Measurements from ENCODE around the gene SLC11A2. TPM values are rescaled to one million over a fixed set of nuclear protein-coding genes. Genes with fewer than 3 reads are reported as not detected.
A peak's percentile ranks its signal among the peaks of the same experiment; 100 is the strongest.
"Not testable (repeated sequence)": the region's sequence is repeated elsewhere in the genome, so short reads cannot be mapped to it uniquely, and the experiment has no call there.

Gene SLC11A2
- total RNA-seq, 1 donor from 2014 or later: 42.6 TPM

- Mint-ChIP-seq H3K4me1 (ENCODE audit: unreplicated experiment) (peaks cover 11% of the 10 kb centered on the region), H3K27me3 (ENCODE audit: unreplicated experiment) (no peaks in the 10 kb centered on the region), H3K36me3 (ENCODE audit: unreplicated experiment) (no peaks in the 10 kb centered on the region), H3K9me3 (ENCODE audit: unreplicated experiment) (no peaks in the 10 kb centered on the region), H3K4me3 (ENCODE audit: unreplicated experiment) (no peak overlapping the region), H3K27ac (ENCODE audit: unreplicated experiment) (no peak overlapping the region)
- DNase-seq (ENCODE audit: extremely low spot score, unreplicated experiment): no peak
- TF ChIP-seq, protein P1, sequence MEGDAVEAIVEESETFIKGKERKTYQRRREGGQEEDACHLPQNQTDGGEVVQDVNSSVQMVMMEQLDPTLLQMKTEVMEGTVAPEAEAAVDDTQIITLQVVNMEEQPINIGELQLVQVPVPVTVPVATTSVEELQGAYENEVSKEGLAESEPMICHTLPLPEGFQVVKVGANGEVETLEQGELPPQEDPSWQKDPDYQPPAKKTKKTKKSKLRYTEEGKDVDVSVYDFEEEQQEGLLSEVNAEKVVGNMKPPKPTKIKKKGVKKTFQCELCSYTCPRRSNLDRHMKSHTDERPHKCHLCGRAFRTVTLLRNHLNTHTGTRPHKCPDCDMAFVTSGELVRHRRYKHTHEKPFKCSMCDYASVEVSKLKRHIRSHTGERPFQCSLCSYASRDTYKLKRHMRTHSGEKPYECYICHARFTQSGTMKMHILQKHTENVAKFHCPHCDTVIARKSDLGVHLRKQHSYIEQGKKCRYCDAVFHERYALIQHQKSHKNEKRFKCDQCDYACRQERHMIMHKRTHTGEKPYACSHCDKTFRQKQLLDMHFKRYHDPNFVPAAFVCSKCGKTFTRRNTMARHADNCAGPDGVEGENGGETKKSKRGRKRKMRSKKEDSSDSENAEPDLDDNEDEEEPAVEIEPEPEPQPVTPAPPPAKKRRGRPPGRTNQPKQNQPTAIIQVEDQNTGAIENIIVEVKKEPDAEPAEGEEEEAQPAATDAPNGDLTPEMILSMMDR (IDR thresholded peaks at IDR 0.05): no peak
Observed at GRCh38 chr12:50961708-50962107, 64.5 kb downstream of the SLC11A2 start.

GRCh38 chr12:50960130-50960529, 66.1 kb downstream of the SLC11A2 start:
- H3K4me3 Mint-ChIP-seq (ENCODE audit: unreplicated experiment): no peak overlapping the region
- H3K9me3 Mint-ChIP-seq (ENCODE audit: unreplicated experiment): no peaks in the 10 kb centered on the region
- no peaks in the 10 kb centered on the region for H3K36me3 Mint-ChIP-seq (ENCODE audit: unreplicated experiment)
- DNase-seq (ENCODE audit: extremely low spot score, unreplicated experiment): no peak
- TF ChIP-seq, protein P1 (IDR thresholded peaks at IDR 0.05): no peak
- H3K27me3 Mint-ChIP-seq (ENCODE audit: unreplicated experiment): no peaks in the 10 kb centered on the region
- peaks cover 11% of the 10 kb centered on the region for H3K4me1 Mint-ChIP-seq (ENCODE audit: unreplicated experiment)
- H3K27ac Mint-ChIP-seq (ENCODE audit: unreplicated experiment): peak overlapping the region; percentile 13

DNA sequence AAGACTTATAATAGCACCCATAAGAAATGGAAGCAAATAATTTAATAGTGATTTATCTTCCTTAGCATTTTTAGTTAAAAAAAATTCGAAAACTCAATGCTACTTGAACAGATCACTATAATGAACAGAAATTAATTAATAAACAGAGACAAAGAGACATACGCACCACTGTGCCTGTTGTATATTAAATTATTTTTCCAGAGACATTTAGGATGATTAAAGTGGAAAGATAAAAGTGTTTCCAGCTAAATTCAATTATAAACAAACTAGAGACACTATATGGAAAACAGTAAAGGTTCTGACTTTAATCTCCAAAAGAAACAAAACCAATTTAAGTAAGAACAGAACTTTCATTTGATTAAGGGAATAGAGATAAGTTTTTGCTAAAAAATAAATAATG, 70.5 kb downstream of the SLC11A2 start:
- TF ChIP-seq, protein P1 (IDR thresholded peaks at IDR 0.05): no peak
- no peaks in the 10 kb centered on the region for H3K27me3 Mint-ChIP-seq (ENCODE audit: unreplicated experiment)
- no peaks in the 10 kb centered on the region for H3K9me3 Mint-ChIP-seq (ENCODE audit: unreplicated experiment)
- H3K4me1 Mint-ChIP-seq (ENCODE audit: unreplicated experiment): peaks cover 9% of the 10 kb centered on the region
- no peak overlapping the region for H3K4me3 Mint-ChIP-seq (ENCODE audit: unreplicated experiment)
- no peak overlapping the region for H3K27ac Mint-ChIP-seq (ENCODE audit: unreplicated experiment)
- H3K36me3 Mint-ChIP-seq (ENCODE audit: unreplicated experiment): no peaks in the 10 kb centered on the region
- DNase-seq (ENCODE audit: extremely low spot score, unreplicated experiment): no peak

DNA sequence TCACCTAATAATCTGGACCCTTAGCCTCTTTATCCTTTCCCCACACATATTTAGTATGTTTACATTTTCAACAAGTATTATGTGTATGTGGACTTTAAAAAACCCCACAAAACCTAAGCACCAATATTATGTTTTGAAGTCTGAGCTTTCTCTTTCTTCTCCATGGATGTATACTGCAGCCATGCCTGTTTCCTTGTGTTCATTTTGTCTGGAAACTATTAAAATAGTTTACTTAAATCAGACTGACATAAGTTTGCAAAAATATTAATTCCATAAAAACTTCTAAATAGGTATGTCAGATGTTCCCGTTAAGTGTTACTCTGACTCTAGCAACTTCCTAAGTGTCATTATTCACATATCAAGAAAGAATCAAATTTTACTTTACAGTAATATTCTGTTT, 70.9 kb downstream of the SLC11A2 start:
- no peak overlapping the region for H3K27ac Mint-ChIP-seq (ENCODE audit: unreplicated experiment)
- H3K9me3 Mint-ChIP-seq (ENCODE audit: unreplicated experiment): no peaks in the 10 kb centered on the region
- no peaks in the 10 kb centered on the region for H3K36me3 Mint-ChIP-seq (ENCODE audit: unreplicated experiment)
- peaks cover 6% of the 10 kb centered on the region for H3K4me1 Mint-ChIP-seq (ENCODE audit: unreplicated experiment)
- TF ChIP-seq, protein P1 (IDR thresholded peaks at IDR 0.05): no peak
- no peak overlapping the region for H3K4me3 Mint-ChIP-seq (ENCODE audit: unreplicated experiment)
- no peaks in the 10 kb centered on the region for H3K27me3 Mint-ChIP-seq (ENCODE audit: unreplicated experiment)
- DNase-seq (ENCODE audit: extremely low spot score, unreplicated experiment): no peak

DNA sequence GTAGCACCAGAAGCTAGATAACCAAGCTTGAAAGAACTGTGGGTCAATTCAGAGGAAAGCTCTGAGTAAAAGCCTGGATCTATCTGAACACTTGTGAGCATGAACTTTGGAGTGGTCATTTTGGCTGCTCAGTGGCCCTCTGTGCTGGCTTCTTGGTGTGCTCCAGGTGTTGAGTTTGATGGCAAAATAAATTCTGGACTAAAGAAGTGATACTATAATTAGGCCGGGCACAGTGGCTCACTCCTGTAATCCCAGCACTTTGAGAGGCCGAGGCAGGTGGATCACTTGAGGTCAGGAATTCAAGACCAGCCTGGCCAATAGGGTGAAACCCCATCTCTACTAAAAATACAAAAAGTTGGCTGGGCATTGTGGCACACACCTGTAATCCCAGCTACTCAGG, 71.4 kb downstream of the SLC11A2 start:
- not testable (repeated sequence) for H3K36me3 Mint-ChIP-seq (ENCODE audit: unreplicated experiment); DNase-seq (ENCODE audit: extremely low spot score, unreplicated experiment); H3K4me1 Mint-ChIP-seq (ENCODE audit: unreplicated experiment); H3K27me3 Mint-ChIP-seq (ENCODE audit: unreplicated experiment); H3K9me3 Mint-ChIP-seq (ENCODE audit: unreplicated experiment); H3K4me3 Mint-ChIP-seq (ENCODE audit: unreplicated experiment); H3K27ac Mint-ChIP-seq (ENCODE audit: unreplicated experiment)

DNA sequence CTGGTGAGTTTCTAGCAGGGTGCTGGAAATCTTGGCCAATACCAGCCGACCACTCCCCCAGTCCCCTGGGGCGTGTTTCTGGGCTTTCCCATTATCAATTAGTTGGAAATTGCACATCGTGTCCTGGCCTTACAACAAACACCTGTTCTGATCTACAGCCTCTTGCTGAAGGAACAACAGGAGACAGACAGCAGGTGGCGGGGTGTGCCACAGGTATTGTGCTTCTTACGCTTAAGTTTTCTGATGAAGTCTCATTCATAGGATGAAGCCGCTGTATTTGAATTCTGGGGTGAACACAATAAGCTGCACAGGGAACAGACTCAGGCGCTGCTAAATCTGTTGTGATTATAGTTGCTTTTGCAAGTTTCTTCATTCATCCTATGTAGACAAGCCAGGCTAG, 73.1 kb downstream of the SLC11A2 start:
- TF ChIP-seq, protein P1 (IDR thresholded peaks at IDR 0.05): no peak
- H3K4me1 Mint-ChIP-seq (ENCODE audit: unreplicated experiment): peaks cover 6% of the 10 kb centered on the region
- H3K36me3 Mint-ChIP-seq (ENCODE audit: unreplicated experiment): no peaks in the 10 kb centered on the region
- DNase-seq (ENCODE audit: extremely low spot score, unreplicated experiment): no peak
- H3K27ac Mint-ChIP-seq (ENCODE audit: unreplicated experiment): no peak overlapping the region
- H3K4me3 Mint-ChIP-seq (ENCODE audit: unreplicated experiment): no peak overlapping the region
- H3K9me3 Mint-ChIP-seq (ENCODE audit: unreplicated experiment): no peaks in the 10 kb centered on the region
- peaks cover 1% of the 10 kb centered on the region for H3K27me3 Mint-ChIP-seq (ENCODE audit: unreplicated experiment)

Measured in osteocyte (in vitro differentiated cells).